ENCODE measurements around the gene ADGRG7.

Gene ADGRG7

GRCh38 chr3:100609305-100609704 lies at the start of gene ADGRG7:
Gene ADGRG7 (plus strand): TSS chr3:100609601. CDS start chr3:100609857, 256 bp downstream.
- H3K4me1 ChIP-seq (ENCODE audit: control insufficient read depth, insufficient read depth, low read length): peaks cover 6% of the 10 kb centered on the region
- no peaks in the 10 kb centered on the region for H3K36me3 ChIP-seq (ENCODE audit: control insufficient read depth, insufficient read depth, low read length)
- H3K9me3 ChIP-seq (ENCODE audit: control insufficient read depth, insufficient read depth, low read depth, low read length): no peaks in the 10 kb centered on the region
- no peak within 1 kb of the TSS for H3K9ac ChIP-seq (ENCODE audit: low read length)
- no peak within 1 kb of the TSS for H3K4me3 ChIP-seq (ENCODE audit: low read depth, low read length)
- H3K27me3 ChIP-seq (ENCODE audit: control insufficient read depth, insufficient read depth, low read length): no peaks in the 10 kb centered on the region
- H3K27ac ChIP-seq (ENCODE audit: low read depth, low read length): no peak within 1 kb of the TSS

GRCh38 chr3:100560426-100560825 lies 49.0 kb upstream of the ADGRG7 start:
- Histone ChIP-seq H3K4me3 (ENCODE audit: low read depth, low read length) (no peak overlapping the region), H3K36me3 (ENCODE audit: control insufficient read depth, insufficient read depth, low read length) (no peaks in the 10 kb centered on the region)

GRCh38 chr3:100561459-100562158 lies 47.8 kb upstream of the ADGRG7 start:
- no peaks in the 10 kb centered on the region for H3K27me3 ChIP-seq (ENCODE audit: control insufficient read depth, insufficient read depth, low read length)
- H3K4me3 ChIP-seq (ENCODE audit: low read depth, low read length): no peak overlapping the region
- no peaks in the 10 kb centered on the region for H3K36me3 ChIP-seq (ENCODE audit: control insufficient read depth, insufficient read depth, low read length)
- no peak overlapping the region for H3K9ac ChIP-seq (ENCODE audit: low read length)
- peak overlapping the region; percentile 64 for H3K27ac ChIP-seq (ENCODE audit: low read depth, low read length)
- H3K9me3 ChIP-seq (ENCODE audit: control insufficient read depth, insufficient read depth, low read depth, low read length): no peaks in the 10 kb centered on the region
- peaks cover 18% of the 10 kb centered on the region for H3K4me1 ChIP-seq (ENCODE audit: control insufficient read depth, insufficient read depth, low read length)

More at GRCh38 chr3:100560426-100560825, 49.0 kb upstream of the ADGRG7 start:
- H3K9ac ChIP-seq (ENCODE audit: low read length): no peak overlapping the region
- no peaks in the 10 kb centered on the region for H3K9me3 ChIP-seq (ENCODE audit: control insufficient read depth, insufficient read depth, low read depth, low read length)
- no peaks in the 10 kb centered on the region for H3K27me3 ChIP-seq (ENCODE audit: control insufficient read depth, insufficient read depth, low read length)
- peaks cover 18% of the 10 kb centered on the region for H3K4me1 ChIP-seq (ENCODE audit: control insufficient read depth, insufficient read depth, low read length)
- no peak overlapping the region for H3K27ac ChIP-seq (ENCODE audit: low read depth, low read length)

- H3K9me3 ChIP-seq (ENCODE audit: control insufficient read depth, insufficient read depth, low read depth, low read length): no peaks in the 10 kb centered on the region
- H3K9ac ChIP-seq (ENCODE audit: low read length): no peak overlapping the region
- no peak overlapping the region for H3K4me3 ChIP-seq (ENCODE audit: low read depth, low read length)
- no peaks in the 10 kb centered on the region for H3K36me3 ChIP-seq (ENCODE audit: control insufficient read depth, insufficient read depth, low read length)
- no peaks in the 10 kb centered on the region for H3K27me3 ChIP-seq (ENCODE audit: control insufficient read depth, insufficient read depth, low read length)
- peaks cover 18% of the 10 kb centered on the region for H3K4me1 ChIP-seq (ENCODE audit: control insufficient read depth, insufficient read depth, low read length)
- peak overlapping the region; percentile 64 for H3K27ac ChIP-seq (ENCODE audit: low read depth, low read length)
Measured at GRCh38 chr3:100562224-100562857, 47.1 kb upstream of the ADGRG7 start.

GRCh38 chr3:100563228-100563627 lies 46.2 kb upstream of the ADGRG7 start:
- H3K27me3 ChIP-seq (ENCODE audit: control insufficient read depth, insufficient read depth, low read length): no peaks in the 10 kb centered on the region
- H3K9me3 ChIP-seq (ENCODE audit: control insufficient read depth, insufficient read depth, low read depth, low read length): no peaks in the 10 kb centered on the region
- no peak overlapping the region for H3K9ac ChIP-seq (ENCODE audit: low read length)
- H3K27ac ChIP-seq (ENCODE audit: low read depth, low read length): peak overlapping the region; percentile 44; the same call in 1 of the 2 replicates
- peaks cover 18% of the 10 kb centered on the region for H3K4me1 ChIP-seq (ENCODE audit: control insufficient read depth, insufficient read depth, low read length)
- no peaks in the 10 kb centered on the region for H3K36me3 ChIP-seq (ENCODE audit: control insufficient read depth, insufficient read depth, low read length)
- H3K4me3 ChIP-seq (ENCODE audit: low read depth, low read length): no peak overlapping the region

GRCh38 chr3:100563652-100564211 lies 45.7 kb upstream of the ADGRG7 start:
- no peak overlapping the region for H3K27ac ChIP-seq (ENCODE audit: low read depth, low read length)

GRCh38 chr3:100570811-100571210 lies 38.6 kb upstream of the ADGRG7 start:
- Histone ChIP-seq H3K9ac (ENCODE audit: low read length) (no peak overlapping the region), H3K4me1 (ENCODE audit: control insufficient read depth, insufficient read depth, low read length) (no peaks in the 10 kb centered on the region), H3K4me3 (ENCODE audit: low read depth, low read length) (no peak overlapping the region), H3K9me3 (ENCODE audit: control insufficient read depth, insufficient read depth, low read depth, low read length) (no peaks in the 10 kb centered on the region), H3K27ac (ENCODE audit: low read depth, low read length) (no peak overlapping the region), H3K27me3 (ENCODE audit: control insufficient read depth, insufficient read depth, low read length) (no peaks in the 10 kb centered on the region), H3K36me3 (ENCODE audit: control insufficient read depth, insufficient read depth, low read length) (peaks cover 3% of the 10 kb centered on the region; the same call in 1 of the 2 replicates)

More at GRCh38 chr3:100563652-100564211, 45.7 kb upstream of the ADGRG7 start:
- H3K36me3 ChIP-seq (ENCODE audit: control insufficient read depth, insufficient read depth, low read length): no peaks in the 10 kb centered on the region
- no peak overlapping the region for H3K9ac ChIP-seq (ENCODE audit: low read length)
- H3K9me3 ChIP-seq (ENCODE audit: control insufficient read depth, insufficient read depth, low read depth, low read length): no peaks in the 10 kb centered on the region
- H3K4me1 ChIP-seq (ENCODE audit: control insufficient read depth, insufficient read depth, low read length): peaks cover 18% of the 10 kb centered on the region
- no peaks in the 10 kb centered on the region for H3K27me3 ChIP-seq (ENCODE audit: control insufficient read depth, insufficient read depth, low read length)
- no peak overlapping the region for H3K4me3 ChIP-seq (ENCODE audit: low read depth, low read length)

- no peaks in the 10 kb centered on the region for H3K9me3 ChIP-seq (ENCODE audit: control insufficient read depth, insufficient read depth, low read depth, low read length)
- no peaks in the 10 kb centered on the region for H3K36me3 ChIP-seq (ENCODE audit: control insufficient read depth, insufficient read depth, low read length)
- H3K27me3 ChIP-seq (ENCODE audit: control insufficient read depth, insufficient read depth, low read length): no peaks in the 10 kb centered on the region
- peaks cover 9% of the 10 kb centered on the region; the same call in 1 of the 2 replicates for H3K4me1 ChIP-seq (ENCODE audit: control insufficient read depth, insufficient read depth, low read length)
- no peak overlapping the region for H3K9ac ChIP-seq (ENCODE audit: low read length)
- H3K4me3 ChIP-seq (ENCODE audit: low read depth, low read length): no peak overlapping the region
- H3K27ac ChIP-seq (ENCODE audit: low read depth, low read length): no peak overlapping the region
Measured at GRCh38 chr3:100574536-100574935, 34.9 kb upstream of the ADGRG7 start.

GRCh38 chr3:100575704-100576103 lies 33.7 kb upstream of the ADGRG7 start:
- H3K27me3 ChIP-seq (ENCODE audit: control insufficient read depth, insufficient read depth, low read length): no peaks in the 10 kb centered on the region
- no peaks in the 10 kb centered on the region for H3K36me3 ChIP-seq (ENCODE audit: control insufficient read depth, insufficient read depth, low read length)
- H3K4me1 ChIP-seq (ENCODE audit: control insufficient read depth, insufficient read depth, low read length): peaks cover 9% of the 10 kb centered on the region; the same call in 1 of the 2 replicates
- H3K9me3 ChIP-seq (ENCODE audit: control insufficient read depth, insufficient read depth, low read depth, low read length): no peaks in the 10 kb centered on the region
- no peak overlapping the region for H3K27ac ChIP-seq (ENCODE audit: low read depth, low read length)
- no peak overlapping the region for H3K4me3 ChIP-seq (ENCODE audit: low read depth, low read length)
- no peak overlapping the region for H3K9ac ChIP-seq (ENCODE audit: low read length)

- no peaks in the 10 kb centered on the region for H3K9me3 ChIP-seq (ENCODE audit: control insufficient read depth, insufficient read depth, low read depth, low read length)
- H3K4me1 ChIP-seq (ENCODE audit: control insufficient read depth, insufficient read depth, low read length): peaks cover 9% of the 10 kb centered on the region; the same call in 1 of the 2 replicates
- H3K9ac ChIP-seq (ENCODE audit: low read length): no peak overlapping the region
- H3K4me3 ChIP-seq (ENCODE audit: low read depth, low read length): no peak overlapping the region
- H3K36me3 ChIP-seq (ENCODE audit: control insufficient read depth, insufficient read depth, low read length): no peaks in the 10 kb centered on the region
- H3K27ac ChIP-seq (ENCODE audit: low read depth, low read length): no peak overlapping the region
- no peaks in the 10 kb centered on the region for H3K27me3 ChIP-seq (ENCODE audit: control insufficient read depth, insufficient read depth, low read length)
Measured at GRCh38 chr3:100577382-100578008, 31.9 kb upstream of the ADGRG7 start.

- H3K27me3 ChIP-seq (ENCODE audit: control insufficient read depth, insufficient read depth, low read length): no peaks in the 10 kb centered on the region
- no peak overlapping the region for H3K27ac ChIP-seq (ENCODE audit: low read depth, low read length)
- peaks cover 9% of the 10 kb centered on the region; the same call in 1 of the 2 replicates for H3K4me1 ChIP-seq (ENCODE audit: control insufficient read depth, insufficient read depth, low read length)
- H3K36me3 ChIP-seq (ENCODE audit: control insufficient read depth, insufficient read depth, low read length): no peaks in the 10 kb centered on the region
- no peak overlapping the region for H3K9ac ChIP-seq (ENCODE audit: low read length)
- no peak overlapping the region for H3K4me3 ChIP-seq (ENCODE audit: low read depth, low read length)
- H3K9me3 ChIP-seq (ENCODE audit: control insufficient read depth, insufficient read depth, low read depth, low read length): no peaks in the 10 kb centered on the region
Measured at GRCh38 chr3:100578646-100579045, 30.8 kb upstream of the ADGRG7 start.

Measured in HUES6 (cell line).